PC-9 (cell line): ENCODE measurements around the gene TTI1. TPM values are rescaled to one million over a fixed set of nuclear protein-coding genes. Genes with fewer than 3 reads are reported as not detected.

Source experiments
- BruUV-seq: library from RNA; stranded (reverse); fragments of 400-500 nt; replicated peaks from 2 replicates; lab custom pipeline; 2021; lab: Mats Ljungman, UMichigan
- CTCF ChIA-PET: fragments of 300-600 bp; sonication (Branson Sonifier 250); formaldehyde crosslinking; loops from one replicate; lab custom pipeline; 2022; ENCODE audit warnings: antibody characterized with exemption; lab: Charles Lee
- POLR2A ChIA-PET: fragments of 300-600 bp; sonication (Branson Sonifier 250); formaldehyde crosslinking; loops from one replicate; lab custom pipeline; 2022; ENCODE audit warnings: antibody characterized with exemption; ENCODE audit not compliant: unreplicated experiment; lab: Charles Lee
- DNase-seq, 2 experiments: peaks; one replicate each; pipeline versions ENCODE4 v3.0.0 to v3.0.0-alpha.2; 2015 to 2022; ENCODE audit warnings: mixed read lengths in 1 of 2
- H2AFZ ChIP-seq: fragments of 200-600 bp; sonication (generic); 2 replicates; pipeline ENCODE4 v1.8.1; 2017; ENCODE audit warnings: antibody characterized with exemption
- H3F3A ChIP-seq: fragments of 200-600 bp; sonication (generic); 2 replicates; pipeline ENCODE4 v1.8.1; 2017; ENCODE audit warnings: antibody characterized with exemption, mild to moderate bottlenecking, low read depth; ENCODE audit not compliant: insufficient read depth
- H3K27ac ChIP-seq: fragments of 200-600 bp; sonication (generic); 2 replicates; pipeline ENCODE4 v1.6.1; 2016; ENCODE audit warnings: mixed run types
- H3K27me3 ChIP-seq: fragments of 200-600 bp; sonication (generic); 2 replicates; pipeline ENCODE4 v1.6.1; 2016; ENCODE audit warnings: low read depth, mixed run types; ENCODE audit not compliant: insufficient read depth
- H3K36me3 ChIP-seq: fragments of 200-600 bp; sonication (generic); 2 replicates; pipeline ENCODE4 v1.6.1; 2016; ENCODE audit warnings: low read depth, mixed run types
- H3K4me1 ChIP-seq: fragments of 200-600 bp; sonication (generic); replicated peaks from 2 replicates; pipeline ENCODE4 v1.6.1; 2016; ENCODE audit warnings: mixed run types; ENCODE audit not compliant: insufficient read depth
- H3K4me2 ChIP-seq: fragments of 200-600 bp; sonication (generic); 2 replicates; pipeline ENCODE4 v1.6.1; 2017; ENCODE audit warnings: mixed run types
- H3K4me3 ChIP-seq: fragments of 200-600 bp; sonication (generic); 2 replicates; pipeline ENCODE4 v1.6.1; 2016; ENCODE audit warnings: mixed run types
- H3K79me2 ChIP-seq: fragments of 200-600 bp; sonication (generic); 2 replicates; pipeline ENCODE4 v1.6.1; 2017; ENCODE audit warnings: low read depth, mixed run types
- H3K9me2 ChIP-seq: fragments of 200-600 bp; sonication (generic); 2 replicates; pipeline ENCODE4 v1.8.1; 2017; ENCODE audit warnings: mild to moderate bottlenecking; ENCODE audit not compliant: insufficient read depth
- H3K9me3 ChIP-seq: fragments of 200-600 bp; sonication (generic); 2 replicates; pipeline ENCODE4 v1.8.1; 2016; ENCODE audit warnings: low read depth; ENCODE audit not compliant: insufficient read depth
- H4K20me1 ChIP-seq: fragments of 200-600 bp; sonication (generic); 2 replicates; pipeline ENCODE4 v1.8.1; 2017; ENCODE audit not compliant: insufficient read depth
- CTCF ChIP-seq: fragments of 200-600 bp; sonication (generic); conservative IDR thresholded peaks from 2 replicates; pipeline ENCODE4 v1.6.1; 2017; ENCODE audit warnings: mixed run types, antibody characterized with exemption, mild to moderate bottlenecking, moderate library complexity
- EZH2 ChIP-seq: fragments of 200-600 bp; sonication (generic); IDR thresholded peaks from 2 replicates; pipeline ENCODE4 v1.8.0; 2017; ENCODE audit warnings: antibody characterized with exemption, low read depth
- intact Hi-C: fragments of 100-400 bp; cut with micrococcal nuclease; formaldehyde crosslinking; loops from one replicate; pipeline ENCODE4 v1.10.0; 2022; ENCODE audit not compliant: unreplicated experiment
- total RNA-seq: library from RNA; stranded (reverse); gene quantifications from 2 replicates; pipeline ENCODE4 v1.2.3, GENCODE V29; 2021

The TTI1 gene
- total RNA-seq, 1 experiment from 2014 or later: 34.2 TPM

GRCh38 chr20:38079353-38079752 is 46.1 kb upstream of the TTI1 start:
- CTCF ChIA-PET: no interaction called here
- POLR2A ChIA-PET: no interaction called here
- TF ChIP-seq CTCF (no peak), EZH2 (no peak)
- H3K9me3 ChIP-seq: no peaks in the 10 kb centered on the region
- H3K4me2 ChIP-seq: no peak overlapping the region
- no peak overlapping the region for H2AFZ ChIP-seq
- H3K4me3 ChIP-seq: no peak overlapping the region
- no peak overlapping the region for H3K27ac ChIP-seq
- H3K36me3 ChIP-seq: peaks cover 22% of the 10 kb centered on the region; the same call in 1 of the 2 replicates
- no peak for DNase-seq
- peaks cover 30% of the 10 kb centered on the region; the same call in 1 of the 2 replicates for H3K79me2 ChIP-seq
- H3K27me3 ChIP-seq: no peaks in the 10 kb centered on the region
- peaks cover 14% of the 10 kb centered on the region for H3K4me1 ChIP-seq
- no peaks in the 10 kb centered on the region for H3K9me2 ChIP-seq
- no TSS peak for BruUV-seq
- 0 out of 2 replicates have a peak, but pooled peaks cover 6% of the 10 kb centered on the region for H3F3A ChIP-seq
- intact Hi-C loops: no loop called here
- H4K20me1 ChIP-seq: no peaks in the 10 kb centered on the region; the same call in 1 of the 2 replicates

- no TSS peak for BruUV-seq
- Histone ChIP-seq H3K4me1 (peaks cover 18% of the 10 kb centered on the region), H3K27me3 (no peaks in the 10 kb centered on the region), H3K36me3 (peaks cover 16% of the 10 kb centered on the region; the same call in 1 of the 2 replicates), H3K27ac (no peak overlapping the region), H3K4me2 (no peak overlapping the region), H2AFZ (no peak overlapping the region), H3K9me2 (no peaks in the 10 kb centered on the region), H3F3A (peaks cover 9% of the 10 kb centered on the region; the same call in 1 of the 2 replicates), H3K4me3 (no peak overlapping the region), H4K20me1 (no peaks in the 10 kb centered on the region; the same call in 1 of the 2 replicates), H3K79me2 (peaks cover 25% of the 10 kb centered on the region), H3K9me3 (no peaks in the 10 kb centered on the region)
- CTCF ChIA-PET: interaction anchor here (0.6 kb wide), 2 partner anchors 145 to 154 kb away, joined by 3 to 11 read pairs; no protein-coding TSS in a partner anchor
- TF ChIP-seq CTCF (no peak), EZH2 (no peak)
- POLR2A ChIA-PET: no interaction called here
- intact Hi-C loops: no loop called here
- no peak for DNase-seq
Observed at GRCh38 chr20:38078084-38078483, 44.8 kb upstream of the TTI1 start.

DNA sequence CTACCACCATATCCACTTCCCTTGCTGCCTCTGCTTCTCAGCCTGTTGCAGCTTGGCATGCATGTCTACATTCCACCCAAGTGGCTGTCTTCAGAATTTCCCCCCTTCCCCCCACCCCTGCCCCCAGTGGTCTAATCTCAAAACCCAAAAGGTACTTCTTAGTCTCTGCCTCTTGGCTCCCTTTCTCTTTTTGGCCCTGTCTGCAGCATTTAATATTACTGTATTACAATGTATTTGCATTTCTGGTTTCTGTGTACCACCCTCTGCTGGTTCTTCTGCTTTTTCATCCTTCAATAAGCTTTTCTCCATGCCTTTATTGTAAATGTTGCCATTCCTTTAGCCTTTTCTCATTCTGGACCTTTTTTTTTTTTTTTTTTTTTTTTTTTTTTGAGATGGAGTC is 43.3 kb upstream of the TTI1 start:
- Histone ChIP-seq H3K27me3 (no peaks in the 10 kb centered on the region), H3K9me2 (no peaks in the 10 kb centered on the region), H2AFZ (no peak overlapping the region), H4K20me1 (no peaks in the 10 kb centered on the region; the same call in 1 of the 2 replicates), H3K27ac (no peak overlapping the region), H3K9me3 (peaks cover 4% of the 10 kb centered on the region; the same call in 1 of the 2 replicates), H3K4me2 (no peak overlapping the region), H3K4me3 (no peak overlapping the region), H3F3A (peaks cover 19% of the 10 kb centered on the region), H3K36me3 (peaks cover 29% of the 10 kb centered on the region; the same call in 1 of the 2 replicates), H3K4me1 (peaks cover 26% of the 10 kb centered on the region), H3K79me2 (peaks cover 25% of the 10 kb centered on the region)
- TF ChIP-seq CTCF: no peak
- no peak for TF ChIP-seq EZH2
- POLR2A ChIA-PET: no interaction called here
- no peak for DNase-seq
- intact Hi-C loops: no loop called here
- CTCF ChIA-PET: interaction anchor here (0.6 to 0.8 kb wide), 3 partner anchors 19 to 102 kb away, joined by 5 to 7 read pairs (median 6); no protein-coding TSS in a partner anchor
- BruUV-seq: no TSS peak
